NOMO-1 treated with DMSO at 0.1 percent for 48 hours (cell line): ENCODE measurements around the gene DNAH3.
A peak's percentile ranks its signal among the peaks of the same experiment; 100 is the strongest.
"Not testable (repeated sequence)": the region's sequence is repeated elsewhere in the genome, so short reads cannot be mapped to it uniquely, and the experiment has no call there.

Source experiments
- DNase-seq: peaks from one replicate; lab custom pipeline; 2025; ENCODE audit not compliant: unreplicated experiment; lab: John Stamatoyannopoulos, UW

Gene DNAH3

DNA sequence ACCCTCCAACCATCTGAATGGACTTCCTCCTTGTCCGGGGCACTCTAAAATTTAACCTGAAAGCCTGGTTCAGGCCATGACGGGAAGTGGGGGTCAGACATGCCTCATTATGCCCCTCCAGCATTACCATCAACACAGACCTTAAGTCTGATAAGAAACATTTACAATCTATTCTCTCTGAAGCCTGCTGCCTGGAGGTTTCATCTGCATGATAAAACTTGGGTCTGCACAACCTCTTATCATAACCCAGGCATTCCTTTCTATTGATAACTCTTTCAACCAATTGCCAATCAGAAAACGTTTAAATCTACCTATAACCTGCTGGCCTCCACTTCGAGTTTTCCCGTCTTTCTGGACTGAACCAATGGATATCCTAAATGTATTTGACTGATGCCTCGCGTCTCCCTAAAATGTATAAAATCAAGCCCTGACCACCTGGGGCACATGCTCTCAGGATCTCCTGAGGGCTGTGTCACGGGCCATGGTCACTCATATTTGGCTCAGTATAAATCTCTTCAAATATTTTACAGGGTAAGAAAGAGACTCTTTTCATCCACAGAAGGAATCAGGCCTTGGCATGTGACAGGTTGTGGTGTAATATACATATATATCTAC, 204.5 kb downstream of the DNAH3 start:
- DNase-seq: no peak

GRCh38 chr16:20945575-20945875, 205.1 kb downstream of the DNAH3 start:
- not testable (repeated sequence) for DNase-seq

DNA sequence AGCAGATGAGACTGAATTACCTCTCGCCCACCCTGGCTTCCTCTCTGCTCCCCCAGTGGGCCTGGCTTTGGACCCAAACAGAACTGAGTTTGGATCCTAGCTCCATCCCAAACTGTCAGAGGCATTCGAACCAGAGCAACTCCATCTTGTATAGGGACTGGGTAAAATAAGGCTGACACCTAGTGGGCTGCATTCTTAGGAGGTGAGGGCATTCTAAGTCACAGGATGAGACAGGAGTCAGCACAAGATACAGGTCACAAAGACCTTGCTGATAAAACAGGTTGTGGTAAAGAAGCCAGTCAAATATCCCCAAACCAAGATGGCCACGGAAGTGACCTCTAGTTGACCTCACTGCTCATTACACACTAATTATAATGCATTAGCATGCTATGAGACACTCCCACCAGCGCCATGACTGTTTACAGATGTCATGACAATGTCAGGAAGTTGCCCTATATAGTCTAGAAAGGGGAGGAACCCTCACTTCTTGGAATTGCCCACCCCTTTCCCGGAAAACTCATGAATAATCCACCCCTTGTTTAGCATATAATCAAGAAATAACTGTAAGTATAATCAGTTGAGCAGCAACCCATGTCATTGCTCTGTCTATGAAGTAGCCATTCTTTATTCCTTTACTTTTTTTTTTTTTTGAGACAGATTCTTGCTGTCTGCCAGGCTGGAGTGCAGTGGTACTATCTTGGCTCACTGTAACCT, 205.6 kb downstream of the DNAH3 start:
- no peak for DNase-seq

DNA sequence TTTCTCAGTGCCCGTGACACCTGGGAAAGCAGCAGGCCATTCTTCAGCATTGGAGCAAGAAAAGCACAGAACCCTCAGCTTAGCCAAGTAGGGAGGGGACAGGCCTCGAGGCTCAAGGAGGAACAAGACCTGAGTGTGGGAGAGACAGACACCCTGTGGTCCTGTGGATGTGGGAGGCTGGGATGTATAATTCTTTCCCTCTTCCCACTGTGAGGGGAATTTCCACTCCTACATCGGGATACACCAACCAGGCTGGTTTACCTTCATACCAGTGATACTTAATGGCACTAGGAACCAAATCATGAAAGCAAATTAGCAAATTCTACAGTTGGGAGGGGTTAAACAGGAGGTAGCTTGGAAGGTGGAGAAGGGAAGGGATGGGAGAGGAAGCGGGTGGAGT, 208.4 kb downstream of the DNAH3 start:
- no peak for DNase-seq

DNA sequence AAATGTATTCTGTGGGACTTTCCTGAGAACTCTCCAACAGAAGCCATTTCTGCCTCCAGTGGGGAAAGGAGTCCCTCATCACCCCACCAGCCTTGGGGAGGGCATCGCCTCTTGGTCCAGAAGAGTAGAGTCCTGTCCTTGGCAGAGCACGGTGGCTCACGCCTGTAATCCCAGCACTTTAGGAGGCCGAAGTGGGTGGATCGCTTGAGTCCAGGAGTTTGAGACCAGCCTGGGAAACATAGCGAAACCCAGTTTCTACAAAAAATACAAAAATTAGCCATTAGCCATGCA, 209.1 kb downstream of the DNAH3 start:
- no peak for DNase-seq

- peak; percentile 60 for DNase-seq
Observed at GRCh38 chr16:20940871-20941635, 209.6 kb downstream of the DNAH3 start.

GRCh38 chr16:20939611-20940010, 211.0 kb downstream of the DNAH3 start:
- no peak for DNase-seq

GRCh38 chr16:20938426-20938825, 212.2 kb downstream of the DNAH3 start:
- DNase-seq: no peak

GRCh38 chr16:20937736-20938135, 212.9 kb downstream of the DNAH3 start:
- no peak for DNase-seq

DNA sequence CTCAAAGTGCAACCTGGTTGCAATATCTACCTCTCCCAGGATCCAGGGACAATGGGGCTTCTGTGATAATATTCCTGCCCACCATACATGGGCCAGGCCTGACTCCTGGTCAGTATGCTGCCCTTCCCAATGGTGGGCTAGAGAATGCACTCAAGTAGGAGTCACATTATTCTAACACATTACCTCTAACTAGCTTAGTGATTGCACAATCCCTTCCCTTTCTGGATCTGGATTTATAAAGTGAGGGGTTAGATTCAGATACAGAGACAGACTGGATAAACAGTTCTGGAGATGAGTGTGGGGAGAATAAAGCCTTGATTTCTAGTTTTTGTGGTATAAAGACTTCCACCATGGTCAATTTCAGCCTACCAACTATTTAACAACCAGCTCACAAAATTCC, 217.1 kb downstream of the DNAH3 start:
- DNase-seq: no peak

GRCh38 chr16:20931066-20931600, 219.5 kb downstream of the DNAH3 start:
- no peak for DNase-seq

DNA sequence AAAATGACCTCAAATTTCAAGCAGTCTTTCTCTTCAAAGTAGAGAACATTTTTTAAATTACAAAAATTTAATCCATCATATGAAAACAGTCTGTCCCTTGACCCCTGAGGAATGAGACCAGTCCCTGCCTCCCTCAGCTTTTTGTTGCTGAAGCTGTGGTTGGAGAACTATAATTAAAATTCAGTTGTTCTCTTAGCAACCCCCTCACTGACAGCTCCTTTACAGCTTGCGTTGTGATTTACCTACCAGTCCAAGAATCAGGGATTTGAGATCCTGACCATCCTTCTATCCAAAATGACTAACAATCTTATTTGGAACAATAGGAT, 220.3 kb downstream of the DNAH3 start:
- no peak for DNase-seq

DNA sequence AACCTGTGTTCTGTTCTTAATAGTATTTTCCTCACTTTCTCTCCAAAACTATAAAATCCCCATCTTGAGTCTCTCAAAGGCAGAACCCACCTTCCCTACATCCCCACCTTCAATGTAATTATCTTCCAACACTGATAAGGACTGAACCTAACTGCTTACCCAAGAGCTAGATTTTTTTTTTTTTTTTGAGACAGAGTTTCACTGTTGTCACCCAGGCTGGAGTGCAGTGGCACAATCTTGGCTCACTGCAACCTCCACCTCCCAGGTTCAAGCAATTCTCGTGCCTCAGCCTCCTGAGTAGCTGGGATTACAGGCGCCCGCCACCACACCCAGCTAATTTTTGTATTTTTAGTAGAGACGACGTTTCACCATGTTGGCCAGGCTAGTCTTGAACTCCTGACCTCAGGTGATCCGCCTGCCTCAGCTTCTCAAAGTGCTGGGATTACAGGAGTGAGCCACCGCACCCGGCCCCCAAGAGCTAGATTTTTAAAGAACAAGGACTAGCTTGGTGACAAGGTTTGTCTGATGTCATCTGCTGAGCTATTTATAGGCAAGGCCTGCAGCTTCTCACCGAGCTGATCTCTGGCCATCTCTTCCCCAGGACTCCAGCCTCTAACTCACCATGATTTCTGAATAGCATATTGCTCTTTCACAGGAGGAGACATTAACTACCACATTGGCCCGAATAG, 220.8 kb downstream of the DNAH3 start:
- not testable (repeated sequence) for DNase-seq

DNA sequence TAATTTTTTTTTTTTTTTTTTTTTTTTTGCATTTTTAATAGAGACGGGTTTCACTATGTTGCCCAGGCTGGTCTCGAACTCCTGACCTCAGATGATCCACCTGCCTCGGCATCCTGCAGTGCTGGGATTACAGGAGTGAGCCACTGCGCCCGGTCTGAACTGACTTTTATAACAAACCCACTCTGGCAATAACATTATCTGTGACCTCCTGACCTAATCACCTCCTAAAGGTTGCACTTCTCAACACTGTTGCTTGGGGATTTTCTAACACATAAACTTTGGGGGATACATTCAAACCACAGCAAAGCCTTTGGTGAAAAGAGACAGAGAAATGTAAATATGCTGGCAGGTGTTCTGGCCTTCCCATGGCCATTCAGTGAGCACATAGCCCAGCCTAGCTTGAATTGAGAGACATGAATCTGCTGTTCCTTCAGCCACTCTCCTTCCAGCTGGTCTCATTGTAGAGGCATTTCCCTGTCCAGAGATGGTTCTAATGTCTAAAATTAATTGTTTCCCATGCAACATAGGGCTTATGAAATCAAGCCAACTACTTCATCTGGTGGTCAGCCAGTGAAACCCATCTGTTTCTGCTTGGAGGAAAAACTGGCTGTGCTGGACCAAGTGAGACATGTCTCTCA, 221.8 kb downstream of the DNAH3 start:
- no peak for DNase-seq

GRCh38 chr16:20925751-20926150, 224.9 kb downstream of the DNAH3 start:
- no peak for DNase-seq

- no peak for DNase-seq
Observed at GRCh38 chr16:20923876-20924275, 226.8 kb downstream of the DNAH3 start.

- no peak for DNase-seq
Observed at GRCh38 chr16:20920799-20921198, 229.8 kb downstream of the DNAH3 start.

DNA sequence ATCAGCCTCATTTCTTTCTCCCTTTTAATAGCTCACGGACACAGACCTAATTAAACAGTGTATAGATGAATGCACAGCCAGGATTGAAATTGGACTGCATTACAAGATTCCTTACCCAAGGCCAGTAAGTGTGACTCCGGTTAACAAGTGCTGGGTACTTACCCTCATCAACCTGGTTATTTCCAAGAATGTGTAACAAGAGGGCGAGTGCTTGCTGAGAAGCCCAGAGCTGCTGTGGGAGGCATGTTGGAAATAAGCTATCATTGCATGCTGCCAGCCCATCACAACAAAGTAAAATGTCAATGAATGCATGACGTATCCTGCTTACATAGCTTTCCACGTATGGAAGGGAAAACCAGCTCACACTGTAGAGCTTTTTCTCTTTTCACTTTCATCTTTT, 230.6 kb downstream of the DNAH3 start:
- no peak for DNase-seq

GRCh38 chr16:20918486-20919239, 232.0 kb downstream of the DNAH3 start:
- DNase-seq: no peak

DNA sequence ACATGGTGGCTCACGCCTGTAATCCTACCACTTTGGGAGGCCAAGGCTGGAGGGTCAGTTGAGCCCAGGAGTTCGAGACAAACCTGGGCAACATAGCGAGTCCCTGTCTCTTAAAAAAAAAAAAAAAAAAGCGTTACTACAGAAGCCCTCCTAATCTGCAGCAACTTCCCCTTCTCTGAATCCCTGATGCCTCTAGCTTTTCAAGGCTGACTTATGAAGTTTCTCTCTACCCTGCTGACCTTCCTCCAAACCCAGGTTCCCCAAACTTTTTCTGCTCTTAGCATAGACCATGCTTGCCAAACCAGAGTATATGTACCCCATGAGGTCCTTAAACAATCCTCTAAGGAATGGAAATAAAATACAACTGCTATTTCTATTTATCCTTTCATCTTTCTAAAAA, 233.7 kb downstream of the DNAH3 start:
- peak; percentile 55 for DNase-seq

- DNase-seq: no peak
Observed at GRCh38 chr16:20916289-20916688, 234.4 kb downstream of the DNAH3 start.
